GM19468 (cell line): ENCODE data around the gene SUV39H1.
A peak's percentile ranks its signal among the peaks of the same experiment; 100 is the strongest.
"Not testable (repeated sequence)": the region's sequence is repeated elsewhere in the genome, so short reads cannot be mapped to it uniquely, and the experiment has no call there.

Experiments
- ATAC-seq: cut with Tn5 transposase; IDR thresholded peaks from one replicate; pipeline ENCODE4 v1.9.1; 2021; ENCODE audit warnings: mild to moderate bottlenecking, moderate library complexity, moderate number of reproducible peaks; ENCODE audit not compliant: unreplicated experiment; ENCODE audit errors: extremely low read depth

Gene SUV39H1

GRCh38 chrX:48696301-48696908, at the start of gene SUV39H1:
Gene SUV39H1, plus strand, starts transcription at chrX:48696734. Its CDS starts 51 bp downstream, at chrX:48696785.
- peak; percentile 75 for ATAC-seq

- ATAC-seq: no peak
Measured at GRCh38 chrX:48648336-48648751, 48.2 kb upstream of the SUV39H1 start.

- ATAC-seq: no peak
Measured at GRCh38 chrX:48649102-48649501, 47.4 kb upstream of the SUV39H1 start.

GRCh38 chrX:48652055-48652579, 44.4 kb upstream of the SUV39H1 start:
- ATAC-seq: not testable (repeated sequence)

- not testable (repeated sequence) for ATAC-seq
Measured at GRCh38 chrX:48654746-48655145, 41.8 kb upstream of the SUV39H1 start.

GRCh38 chrX:48659686-48660085, 36.8 kb upstream of the SUV39H1 start:
- ATAC-seq: not testable (repeated sequence)

GRCh38 chrX:48663241-48663640, 33.3 kb upstream of the SUV39H1 start:
- no peak for ATAC-seq

GRCh38 chrX:48664156-48664555, 32.4 kb upstream of the SUV39H1 start:
- no peak for ATAC-seq

- no peak for ATAC-seq
Measured at GRCh38 chrX:48665991-48666390, 30.5 kb upstream of the SUV39H1 start.

- ATAC-seq: no peak
Measured at GRCh38 chrX:48666649-48667048, 29.9 kb upstream of the SUV39H1 start.

GRCh38 chrX:48667509-48667908, 29.0 kb upstream of the SUV39H1 start:
- ATAC-seq: no peak

- ATAC-seq: not testable (repeated sequence)
Measured at GRCh38 chrX:48668187-48668586, 28.3 kb upstream of the SUV39H1 start.

GRCh38 chrX:48676106-48676892, 20.2 kb upstream of the SUV39H1 start:
- peak; percentile 62 for ATAC-seq

- ATAC-seq: no peak
Measured at GRCh38 chrX:48676893-48677270, 19.7 kb upstream of the SUV39H1 start.

- no peak for ATAC-seq
Measured at GRCh38 chrX:48677516-48677915, 19.0 kb upstream of the SUV39H1 start.

GRCh38 chrX:48680467-48680866, 16.1 kb upstream of the SUV39H1 start:
- ATAC-seq: not testable (repeated sequence)

GRCh38 chrX:48680925-48681324, 15.6 kb upstream of the SUV39H1 start:
- ATAC-seq: not testable (repeated sequence)

- no peak for ATAC-seq
Measured at GRCh38 chrX:48681539-48682183, 14.9 kb upstream of the SUV39H1 start.

GRCh38 chrX:48682795-48683194, 13.7 kb upstream of the SUV39H1 start:
- ATAC-seq: not testable (repeated sequence)

GRCh38 chrX:48683411-48683982, 13.0 kb upstream of the SUV39H1 start, which contains the start of gene WAS:
Gene WAS, plus strand, starts transcription at chrX:48683799. Its CDS starts 55 bp downstream, at chrX:48683854.
- no peak for ATAC-seq
